HL-60 (cell line): Measurements from ENCODE around the gene UBASH3A.
A peak's percentile ranks its signal among the peaks of the same experiment; 100 is the strongest.

Source experiments
- DNase-seq, 2 experiments: peaks; one replicate each; pipeline ENCODE4 v3.0.0-alpha.2; 2010 to 2020; ENCODE audit warnings: low read depth in 1 of 2, low spot score in 1 of 2
- H3K27ac ChIP-seq: fragments of 250-450 bp; sonication (Bioruptor Pico); replicated peaks from 2 replicates; pipeline ENCODE4 v1.5.1; 2020; ENCODE audit warnings: mild to moderate bottlenecking, moderate library complexity
- H3K27me3 ChIP-seq: fragments of 250-450 bp; sonication (Bioruptor Pico); 2 replicates; pipeline ENCODE4 v1.5.1; 2021; ENCODE audit warnings: mild to moderate bottlenecking, moderate library complexity; ENCODE audit not compliant: insufficient read depth, poor library complexity, severe bottlenecking
- H3K4me3 ChIP-seq: replicated peaks from 2 replicates; pipeline ENCODE4 v1.5.1; 2011; ENCODE audit warnings: mild to moderate bottlenecking, control low read depth, low read length; ENCODE audit not compliant: insufficient read depth
- GABPA ChIP-seq: IDR thresholded peaks from 2 replicates; pipeline ENCODE4 v1.6.1; 2012; ENCODE audit warnings: low read depth
- POLR2AphosphoS5 ChIP-seq: IDR thresholded peaks from 2 replicates; pipeline ENCODE4 v1.6.1; 2012; ENCODE audit warnings: low read depth
- SPI1 ChIP-seq: IDR thresholded peaks from 2 replicates; pipeline ENCODE4 v1.6.1; 2012; ENCODE audit warnings: low read depth, mild to moderate bottlenecking, borderline replicate concordance
- TF ChIP-seq, protein P1 (sequence below): IDR thresholded peaks from one replicate; pipeline ENCODE4 v1.5.1; 2011; ENCODE audit warnings: low read length, control low read depth, inconsistent platforms; ENCODE audit not compliant: insufficient read depth
- TF ChIP-seq, protein P2 (sequence below): IDR thresholded peaks from 2 replicates; pipeline ENCODE4 v1.6.1; 2012; ENCODE audit warnings: low read depth; ENCODE audit not compliant: insufficient replicate concordance

UBASH3A gene

DNA sequence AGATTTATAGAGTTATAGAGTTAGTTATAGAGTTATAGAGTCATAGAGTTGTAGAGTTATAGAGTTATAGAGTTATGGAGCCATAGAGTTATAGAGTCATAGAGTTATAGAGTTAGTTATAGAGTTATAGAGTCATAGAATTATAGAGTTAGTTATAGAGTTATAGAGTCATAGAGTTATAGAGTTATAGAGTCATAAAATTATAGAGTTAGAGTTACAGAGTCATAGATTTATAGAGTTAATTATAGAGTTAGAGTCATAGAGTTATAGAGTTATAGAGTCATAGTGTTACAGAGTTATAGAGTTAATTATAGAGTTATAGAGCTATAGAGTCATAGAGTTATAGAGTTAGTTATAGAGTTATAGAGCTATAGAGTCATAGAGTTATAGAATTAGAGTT, 32.1 kb downstream of the UBASH3A start:
- TF ChIP-seq GABPA (no peak), SPI1 (no peak), POLR2AphosphoS5 (no peak)
- TF ChIP-seq, protein P1, sequence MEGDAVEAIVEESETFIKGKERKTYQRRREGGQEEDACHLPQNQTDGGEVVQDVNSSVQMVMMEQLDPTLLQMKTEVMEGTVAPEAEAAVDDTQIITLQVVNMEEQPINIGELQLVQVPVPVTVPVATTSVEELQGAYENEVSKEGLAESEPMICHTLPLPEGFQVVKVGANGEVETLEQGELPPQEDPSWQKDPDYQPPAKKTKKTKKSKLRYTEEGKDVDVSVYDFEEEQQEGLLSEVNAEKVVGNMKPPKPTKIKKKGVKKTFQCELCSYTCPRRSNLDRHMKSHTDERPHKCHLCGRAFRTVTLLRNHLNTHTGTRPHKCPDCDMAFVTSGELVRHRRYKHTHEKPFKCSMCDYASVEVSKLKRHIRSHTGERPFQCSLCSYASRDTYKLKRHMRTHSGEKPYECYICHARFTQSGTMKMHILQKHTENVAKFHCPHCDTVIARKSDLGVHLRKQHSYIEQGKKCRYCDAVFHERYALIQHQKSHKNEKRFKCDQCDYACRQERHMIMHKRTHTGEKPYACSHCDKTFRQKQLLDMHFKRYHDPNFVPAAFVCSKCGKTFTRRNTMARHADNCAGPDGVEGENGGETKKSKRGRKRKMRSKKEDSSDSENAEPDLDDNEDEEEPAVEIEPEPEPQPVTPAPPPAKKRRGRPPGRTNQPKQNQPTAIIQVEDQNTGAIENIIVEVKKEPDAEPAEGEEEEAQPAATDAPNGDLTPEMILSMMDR: no peak
- TF ChIP-seq, protein P2, sequence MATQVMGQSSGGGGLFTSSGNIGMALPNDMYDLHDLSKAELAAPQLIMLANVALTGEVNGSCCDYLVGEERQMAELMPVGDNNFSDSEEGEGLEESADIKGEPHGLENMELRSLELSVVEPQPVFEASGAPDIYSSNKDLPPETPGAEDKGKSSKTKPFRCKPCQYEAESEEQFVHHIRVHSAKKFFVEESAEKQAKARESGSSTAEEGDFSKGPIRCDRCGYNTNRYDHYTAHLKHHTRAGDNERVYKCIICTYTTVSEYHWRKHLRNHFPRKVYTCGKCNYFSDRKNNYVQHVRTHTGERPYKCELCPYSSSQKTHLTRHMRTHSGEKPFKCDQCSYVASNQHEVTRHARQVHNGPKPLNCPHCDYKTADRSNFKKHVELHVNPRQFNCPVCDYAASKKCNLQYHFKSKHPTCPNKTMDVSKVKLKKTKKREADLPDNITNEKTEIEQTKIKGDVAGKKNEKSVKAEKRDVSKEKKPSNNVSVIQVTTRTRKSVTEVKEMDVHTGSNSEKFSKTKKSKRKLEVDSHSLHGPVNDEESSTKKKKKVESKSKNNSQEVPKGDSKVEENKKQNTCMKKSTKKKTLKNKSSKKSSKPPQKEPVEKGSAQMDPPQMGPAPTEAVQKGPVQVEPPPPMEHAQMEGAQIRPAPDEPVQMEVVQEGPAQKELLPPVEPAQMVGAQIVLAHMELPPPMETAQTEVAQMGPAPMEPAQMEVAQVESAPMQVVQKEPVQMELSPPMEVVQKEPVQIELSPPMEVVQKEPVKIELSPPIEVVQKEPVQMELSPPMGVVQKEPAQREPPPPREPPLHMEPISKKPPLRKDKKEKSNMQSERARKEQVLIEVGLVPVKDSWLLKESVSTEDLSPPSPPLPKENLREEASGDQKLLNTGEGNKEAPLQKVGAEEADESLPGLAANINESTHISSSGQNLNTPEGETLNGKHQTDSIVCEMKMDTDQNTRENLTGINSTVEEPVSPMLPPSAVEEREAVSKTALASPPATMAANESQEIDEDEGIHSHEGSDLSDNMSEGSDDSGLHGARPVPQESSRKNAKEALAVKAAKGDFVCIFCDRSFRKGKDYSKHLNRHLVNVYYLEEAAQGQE: no peak
- H3K27ac ChIP-seq: no peak overlapping the region
- H3K4me3 ChIP-seq: no peak overlapping the region
- DNase-seq: no peak
- no peaks in the 10 kb centered on the region for H3K27me3 ChIP-seq

DNA sequence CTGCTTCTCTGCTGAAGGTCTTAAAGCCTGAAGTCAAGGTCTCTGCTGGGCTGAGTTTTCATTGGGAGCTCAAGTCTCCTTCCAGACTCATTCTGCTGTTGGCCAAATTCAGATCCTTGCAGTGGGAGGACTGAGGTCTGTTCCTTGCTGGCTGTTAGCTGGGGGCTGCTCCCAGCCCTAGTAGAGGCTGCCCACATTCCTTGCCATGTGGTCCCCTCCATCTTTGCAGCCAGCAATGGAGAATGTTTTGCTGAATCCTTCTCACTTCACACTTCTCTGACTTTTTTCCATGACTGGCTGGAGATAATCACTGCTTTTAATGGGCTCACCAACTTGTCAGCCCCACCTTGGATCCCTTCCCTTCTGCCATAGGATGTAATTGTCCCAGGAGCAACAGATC, 33.2 kb downstream of the UBASH3A start:
- no peak overlapping the region for H3K27ac ChIP-seq
- no peak for DNase-seq
- H3K27me3 ChIP-seq: no peaks in the 10 kb centered on the region
- TF ChIP-seq GABPA (no peak), POLR2AphosphoS5 (no peak), SPI1 (no peak)
- TF ChIP-seq, protein P1: no peak
- TF ChIP-seq, protein P2: no peak
- no peak overlapping the region for H3K4me3 ChIP-seq

DNA sequence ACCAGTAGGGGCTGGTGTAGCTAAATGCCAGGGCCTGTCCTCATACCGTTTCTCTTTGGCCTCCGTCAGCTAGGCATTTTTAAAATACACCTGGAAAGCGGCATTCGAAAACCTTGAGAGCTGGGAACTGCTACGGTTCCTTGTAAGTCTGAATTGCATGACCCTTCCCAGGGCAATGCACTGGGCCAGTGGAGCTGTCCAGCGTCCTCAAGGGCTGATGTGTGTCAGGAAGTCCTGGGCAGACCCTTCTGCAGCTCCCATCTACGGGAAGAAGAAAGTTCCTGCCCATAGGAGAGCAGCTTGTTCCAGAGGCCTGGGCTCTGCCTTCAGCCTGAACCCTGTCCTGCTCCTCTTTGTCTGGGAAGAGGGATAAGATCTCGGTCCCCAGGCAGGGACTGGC, 34.1 kb downstream of the UBASH3A start:
- no peak overlapping the region for H3K4me3 ChIP-seq
- no peak for DNase-seq
- H3K27ac ChIP-seq: no peak overlapping the region
- no peaks in the 10 kb centered on the region for H3K27me3 ChIP-seq
- TF ChIP-seq POLR2AphosphoS5 (no peak), SPI1 (no peak), GABPA (no peak)
- TF ChIP-seq, protein P1: no peak
- TF ChIP-seq, protein P2: peak; percentile 92
